ENCODE results near the gene TNKS1BP1.

Gene TNKS1BP1

DNA sequence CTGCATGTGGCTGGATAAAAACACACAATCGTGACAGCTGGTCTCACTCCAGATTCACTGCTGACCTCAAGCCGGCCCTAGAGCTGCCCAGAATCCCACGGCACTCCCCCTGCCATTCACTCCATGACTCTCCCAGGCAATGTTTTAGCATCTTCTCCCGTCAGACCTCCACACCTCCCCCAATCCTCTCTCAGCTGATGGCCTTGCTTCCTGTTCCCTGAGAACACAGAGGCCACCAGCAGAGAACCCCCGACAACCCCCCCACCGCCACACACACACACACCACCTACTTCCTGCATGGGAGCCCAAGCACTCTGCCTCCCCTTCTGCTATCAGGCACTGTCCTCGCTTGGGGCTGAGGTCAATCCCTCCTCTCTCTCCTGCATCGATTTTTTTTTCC lies 9.3 kb downstream of the TNKS1BP1 start:
- H3K4me3 ChIP-seq (IDR thresholded peaks at IDR 0.05; ENCODE audit: insufficient read depth, low read depth, low read length) = no peak overlapping the region
- no peaks in the 10 kb centered on the region for H4K20me1 ChIP-seq (ENCODE audit: insufficient read depth)
- no peak overlapping the region for H3K27ac ChIP-seq
- H3K27me3 ChIP-seq (ENCODE audit: insufficient read depth, low read depth) = no peaks in the 10 kb centered on the region
- no peaks in the 10 kb centered on the region for H3K36me3 ChIP-seq (ENCODE audit: insufficient read depth)
- TF ChIP-seq, protein P1, sequence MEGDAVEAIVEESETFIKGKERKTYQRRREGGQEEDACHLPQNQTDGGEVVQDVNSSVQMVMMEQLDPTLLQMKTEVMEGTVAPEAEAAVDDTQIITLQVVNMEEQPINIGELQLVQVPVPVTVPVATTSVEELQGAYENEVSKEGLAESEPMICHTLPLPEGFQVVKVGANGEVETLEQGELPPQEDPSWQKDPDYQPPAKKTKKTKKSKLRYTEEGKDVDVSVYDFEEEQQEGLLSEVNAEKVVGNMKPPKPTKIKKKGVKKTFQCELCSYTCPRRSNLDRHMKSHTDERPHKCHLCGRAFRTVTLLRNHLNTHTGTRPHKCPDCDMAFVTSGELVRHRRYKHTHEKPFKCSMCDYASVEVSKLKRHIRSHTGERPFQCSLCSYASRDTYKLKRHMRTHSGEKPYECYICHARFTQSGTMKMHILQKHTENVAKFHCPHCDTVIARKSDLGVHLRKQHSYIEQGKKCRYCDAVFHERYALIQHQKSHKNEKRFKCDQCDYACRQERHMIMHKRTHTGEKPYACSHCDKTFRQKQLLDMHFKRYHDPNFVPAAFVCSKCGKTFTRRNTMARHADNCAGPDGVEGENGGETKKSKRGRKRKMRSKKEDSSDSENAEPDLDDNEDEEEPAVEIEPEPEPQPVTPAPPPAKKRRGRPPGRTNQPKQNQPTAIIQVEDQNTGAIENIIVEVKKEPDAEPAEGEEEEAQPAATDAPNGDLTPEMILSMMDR (conservative IDR thresholded peaks at IDR 0.05; ENCODE audit: low read depth, low read length) = no peak
- no peak overlapping the region for H3K4me2 ChIP-seq
- H3K79me2 ChIP-seq (ENCODE audit: insufficient read depth, low read depth) = no peaks in the 10 kb centered on the region
- H3K4me1 ChIP-seq (ENCODE audit: low read depth, poor library complexity, severe bottlenecking) = no peaks in the 10 kb centered on the region
- H3K9ac ChIP-seq = no peak overlapping the region
- no peak overlapping the region for H2AFZ ChIP-seq (ENCODE audit: low read depth)

DNA sequence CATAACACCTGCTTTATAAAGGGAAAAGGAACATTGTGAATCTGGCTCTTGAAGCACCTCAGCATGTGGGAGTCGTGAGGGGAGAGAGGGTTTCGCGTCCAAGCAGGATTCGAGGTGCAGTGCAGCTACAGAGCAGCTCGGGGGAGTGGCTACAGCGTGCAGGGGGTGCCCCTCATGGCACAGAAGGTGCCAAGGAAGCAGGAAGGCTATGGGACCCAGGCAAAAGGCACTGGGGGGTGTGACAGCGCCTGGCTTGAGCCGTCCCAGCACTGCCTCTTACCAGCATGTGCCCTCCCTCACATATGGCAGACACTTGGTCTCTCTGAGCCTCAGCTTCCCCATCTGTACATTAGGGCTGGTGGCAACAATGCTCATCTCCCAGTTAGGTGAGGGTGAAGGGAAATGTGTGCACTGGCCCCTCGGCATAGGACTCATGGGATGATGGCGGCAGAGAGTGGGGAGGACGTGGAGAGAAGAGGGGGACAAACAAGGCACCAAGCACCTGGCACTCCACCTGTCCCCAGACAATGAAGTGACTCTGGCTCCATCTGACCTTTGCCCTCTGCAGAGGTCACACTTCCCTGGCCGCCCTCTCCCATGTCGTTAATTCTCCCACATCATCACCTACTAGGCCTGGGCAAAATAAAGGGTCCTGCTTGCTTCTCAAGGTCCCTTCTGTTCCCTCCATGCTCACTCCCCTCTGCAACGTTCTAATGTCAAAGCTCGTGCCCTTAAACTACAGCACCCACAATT lies 10.4 kb downstream of the TNKS1BP1 start:
- Histone ChIP-seq H3K27me3 (ENCODE audit: insufficient read depth, low read depth) (no peaks in the 10 kb centered on the region), H2AFZ (ENCODE audit: low read depth) (no peak overlapping the region), H3K36me3 (ENCODE audit: insufficient read depth) (no peaks in the 10 kb centered on the region), H3K79me2 (ENCODE audit: insufficient read depth, low read depth) (no peaks in the 10 kb centered on the region), H3K4me3 (IDR thresholded peaks at IDR 0.05; ENCODE audit: insufficient read depth, low read depth, low read length) (no peak overlapping the region), H3K4me2 (no peak overlapping the region), H3K27ac (no peak overlapping the region), H3K9ac (no peak overlapping the region), H4K20me1 (ENCODE audit: insufficient read depth) (no peaks in the 10 kb centered on the region), H3K4me1 (ENCODE audit: low read depth, poor library complexity, severe bottlenecking) (no peaks in the 10 kb centered on the region)
- TF ChIP-seq, protein P1 (conservative IDR thresholded peaks at IDR 0.05; ENCODE audit: low read depth, low read length) = no peak

DNA sequence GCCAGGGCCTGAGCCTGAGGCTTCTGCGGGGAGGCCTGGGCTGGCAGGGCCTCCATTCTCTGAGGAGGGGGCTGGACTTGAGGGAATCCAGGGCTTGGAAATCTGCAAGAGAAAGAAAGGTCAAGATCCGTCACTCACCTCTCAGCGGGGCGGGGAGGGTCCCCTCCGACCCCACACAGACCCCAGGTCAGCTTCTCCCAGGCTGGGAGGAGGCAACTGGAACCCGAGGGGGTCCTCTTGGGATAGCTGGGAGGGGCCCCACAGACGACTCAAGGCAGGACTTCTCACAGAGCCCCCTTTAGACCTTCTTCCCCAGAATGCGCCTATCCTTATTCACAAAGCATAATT lies 11.0 kb downstream of the TNKS1BP1 start:
- H3K27me3 ChIP-seq (ENCODE audit: insufficient read depth, low read depth) = no peaks in the 10 kb centered on the region
- H3K27ac ChIP-seq = no peak overlapping the region
- TF ChIP-seq, protein P1 (conservative IDR thresholded peaks at IDR 0.05; ENCODE audit: low read depth, low read length) = no peak
- no peak overlapping the region for H3K9ac ChIP-seq
- H2AFZ ChIP-seq (ENCODE audit: low read depth) = no peak overlapping the region
- no peaks in the 10 kb centered on the region for H3K36me3 ChIP-seq (ENCODE audit: insufficient read depth)
- no peaks in the 10 kb centered on the region for H4K20me1 ChIP-seq (ENCODE audit: insufficient read depth)
- H3K4me1 ChIP-seq (ENCODE audit: low read depth, poor library complexity, severe bottlenecking) = no peaks in the 10 kb centered on the region
- H3K79me2 ChIP-seq (ENCODE audit: insufficient read depth, low read depth) = no peaks in the 10 kb centered on the region
- no peak overlapping the region for H3K4me2 ChIP-seq
- no peak overlapping the region for H3K4me3 ChIP-seq (IDR thresholded peaks at IDR 0.05; ENCODE audit: insufficient read depth, low read depth, low read length)

DNA sequence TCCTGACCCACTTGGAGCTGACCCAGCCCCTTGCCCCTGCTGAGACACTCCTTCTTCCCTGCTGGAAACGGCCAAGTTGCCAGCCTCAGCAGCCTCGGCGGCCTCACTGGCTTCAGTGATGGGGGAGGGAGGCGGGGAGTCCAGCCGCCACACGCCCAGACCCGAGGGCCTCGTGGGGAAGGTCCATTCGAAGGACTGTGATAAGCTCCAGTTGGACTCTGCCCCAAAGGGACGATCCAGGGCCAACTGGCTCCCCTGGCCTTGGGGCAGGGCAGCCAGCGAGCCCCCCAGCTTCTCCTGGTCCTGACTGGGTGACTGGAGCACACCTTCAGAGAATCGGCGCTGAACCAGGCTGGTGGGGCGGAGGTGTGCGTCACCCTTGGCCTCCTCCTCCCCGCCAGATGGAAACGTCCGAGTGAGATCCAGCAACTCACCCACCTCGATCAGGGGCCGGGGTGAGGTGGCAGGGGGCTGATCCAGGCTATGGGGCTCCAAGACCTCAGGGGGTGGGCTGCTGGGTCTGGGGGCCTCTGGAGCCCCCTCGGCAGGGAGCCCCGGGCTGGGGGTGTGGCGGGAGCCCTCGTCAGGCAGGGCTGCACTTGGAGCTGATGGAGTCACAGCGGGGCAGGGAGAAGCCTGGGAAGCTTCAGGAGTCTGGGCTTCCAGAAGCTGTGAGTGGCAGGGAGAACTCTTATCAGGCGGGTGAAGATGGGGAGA lies 11.5 kb downstream of the TNKS1BP1 start:
- no peaks in the 10 kb centered on the region for H3K27me3 ChIP-seq (ENCODE audit: insufficient read depth, low read depth)
- no peaks in the 10 kb centered on the region for H4K20me1 ChIP-seq (ENCODE audit: insufficient read depth)
- no peak overlapping the region for H3K27ac ChIP-seq
- H3K79me2 ChIP-seq (ENCODE audit: insufficient read depth, low read depth) = no peaks in the 10 kb centered on the region
- TF ChIP-seq, protein P1 (conservative IDR thresholded peaks at IDR 0.05; ENCODE audit: low read depth, low read length) = no peak
- H3K4me1 ChIP-seq (ENCODE audit: low read depth, poor library complexity, severe bottlenecking) = no peaks in the 10 kb centered on the region
- H3K4me2 ChIP-seq = no peak overlapping the region
- no peak overlapping the region for H3K4me3 ChIP-seq (IDR thresholded peaks at IDR 0.05; ENCODE audit: insufficient read depth, low read depth, low read length)
- H3K36me3 ChIP-seq (ENCODE audit: insufficient read depth) = no peaks in the 10 kb centered on the region
- H3K9ac ChIP-seq = no peak overlapping the region
- H2AFZ ChIP-seq (ENCODE audit: low read depth) = no peak overlapping the region
